Measurements from ENCODE around the gene PPP5C.
A peak's percentile ranks its signal among the peaks of the same experiment; 100 is the strongest.

PPP5C gene

DNA sequence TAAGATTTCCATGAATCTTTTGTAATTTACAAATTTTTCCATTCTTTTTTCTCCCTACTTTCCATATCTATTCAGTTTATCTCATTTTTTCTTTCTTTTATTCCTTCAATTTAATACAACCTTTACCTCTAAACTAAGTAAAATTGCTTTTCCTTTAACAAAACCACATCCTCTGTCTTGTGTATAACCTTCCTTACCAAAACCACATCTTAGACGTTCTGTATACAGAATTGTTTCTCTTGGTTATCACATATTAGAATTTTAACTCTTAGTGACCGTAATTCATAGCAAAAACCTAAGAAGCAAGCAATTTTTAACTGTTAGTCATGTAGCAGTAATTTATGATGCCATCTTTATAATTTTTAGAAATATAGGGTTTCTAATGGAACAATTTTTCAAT lies 15.0 kb downstream of the PPP5C start:
- H4K20me1 ChIP-seq (ENCODE audit: insufficient read depth, low read length) = peaks cover 62% of the 10 kb centered on the region

DNA sequence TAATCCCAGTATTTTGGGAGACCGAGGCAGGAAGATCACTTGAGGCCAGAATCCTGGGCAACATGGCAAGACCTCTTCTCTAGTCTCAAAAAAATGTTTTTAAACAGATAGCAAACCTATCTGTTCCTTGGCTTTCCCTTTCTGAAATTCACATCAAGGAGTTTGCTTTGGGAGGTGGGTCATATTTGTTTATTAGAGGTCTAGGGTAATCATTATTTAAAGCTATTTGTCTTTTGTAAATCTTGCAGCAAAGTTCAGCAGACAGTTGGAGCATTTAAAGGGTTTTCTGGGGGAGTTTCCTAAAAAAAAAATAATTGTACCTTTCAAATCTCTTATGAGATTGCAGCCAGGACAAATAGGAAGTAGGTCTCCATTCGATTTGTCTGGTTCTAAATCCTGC lies 17.5 kb downstream of the PPP5C start:
- H3K27me3 ChIP-seq (ENCODE audit: insufficient read depth, low read length, poor library complexity) = no peaks in the 10 kb centered on the region
- H3K4me2 ChIP-seq (ENCODE audit: insufficient read depth, low read length) = no peak overlapping the region
- peaks cover 63% of the 10 kb centered on the region for H3K79me2 ChIP-seq (ENCODE audit: insufficient read depth, low read length)
- TF ChIP-seq, protein P1, sequence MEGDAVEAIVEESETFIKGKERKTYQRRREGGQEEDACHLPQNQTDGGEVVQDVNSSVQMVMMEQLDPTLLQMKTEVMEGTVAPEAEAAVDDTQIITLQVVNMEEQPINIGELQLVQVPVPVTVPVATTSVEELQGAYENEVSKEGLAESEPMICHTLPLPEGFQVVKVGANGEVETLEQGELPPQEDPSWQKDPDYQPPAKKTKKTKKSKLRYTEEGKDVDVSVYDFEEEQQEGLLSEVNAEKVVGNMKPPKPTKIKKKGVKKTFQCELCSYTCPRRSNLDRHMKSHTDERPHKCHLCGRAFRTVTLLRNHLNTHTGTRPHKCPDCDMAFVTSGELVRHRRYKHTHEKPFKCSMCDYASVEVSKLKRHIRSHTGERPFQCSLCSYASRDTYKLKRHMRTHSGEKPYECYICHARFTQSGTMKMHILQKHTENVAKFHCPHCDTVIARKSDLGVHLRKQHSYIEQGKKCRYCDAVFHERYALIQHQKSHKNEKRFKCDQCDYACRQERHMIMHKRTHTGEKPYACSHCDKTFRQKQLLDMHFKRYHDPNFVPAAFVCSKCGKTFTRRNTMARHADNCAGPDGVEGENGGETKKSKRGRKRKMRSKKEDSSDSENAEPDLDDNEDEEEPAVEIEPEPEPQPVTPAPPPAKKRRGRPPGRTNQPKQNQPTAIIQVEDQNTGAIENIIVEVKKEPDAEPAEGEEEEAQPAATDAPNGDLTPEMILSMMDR (IDR thresholded peaks at IDR 0.05; ENCODE audit: borderline replicate concordance, extremely low read depth, low read length, poor library complexity, severe bottlenecking) = no peak
- no peak for TF ChIP-seq EZH2 (IDR thresholded peaks at IDR 0.05; ENCODE audit: borderline replicate concordance, low read depth, low read length, severe bottlenecking)
- H4K20me1 ChIP-seq (ENCODE audit: insufficient read depth, low read length) = peaks cover 68% of the 10 kb centered on the region
- no peak overlapping the region for H2AFZ ChIP-seq (ENCODE audit: low read depth, low read length)
- peaks cover 54% of the 10 kb centered on the region for H3K36me3 ChIP-seq (ENCODE audit: insufficient read depth, low read length)
- H3K4me3 ChIP-seq (ENCODE audit: low read depth in 1 of 2, low read length in 2 of 2) = no peak overlapping the region
- no peak for DNase-seq
- peaks cover 25% of the 10 kb centered on the region for H3K4me1 ChIP-seq (ENCODE audit: insufficient read depth, low read length)
- H3K9ac ChIP-seq (ENCODE audit: low read depth, low read length) = no peak overlapping the region
- H3K27ac ChIP-seq (ENCODE audit: low read length) = no peak overlapping the region
- ATAC-seq (ENCODE audit: insufficient read depth, low read depth) = no peak
- no peaks in the 10 kb centered on the region for H3K9me3 ChIP-seq (ENCODE audit: insufficient read depth, low read length, severe bottlenecking)

More for the DNA sequence above, 15.0 kb downstream of the PPP5C start:
- DNase-seq = no peak
- no peak overlapping the region for H3K9ac ChIP-seq (ENCODE audit: low read depth, low read length)
- peaks cover 45% of the 10 kb centered on the region for H3K36me3 ChIP-seq (ENCODE audit: insufficient read depth, low read length)
- no peak overlapping the region for H2AFZ ChIP-seq (ENCODE audit: low read depth, low read length)
- peaks cover 50% of the 10 kb centered on the region for H3K79me2 ChIP-seq (ENCODE audit: insufficient read depth, low read length)
- H3K27me3 ChIP-seq (ENCODE audit: insufficient read depth, low read length, poor library complexity) = no peaks in the 10 kb centered on the region
- peak overlapping the region; percentile 47 for H3K27ac ChIP-seq (ENCODE audit: low read length)
- H3K9me3 ChIP-seq (ENCODE audit: insufficient read depth, low read length, severe bottlenecking) = no peaks in the 10 kb centered on the region
- no peak for TF ChIP-seq EZH2 (IDR thresholded peaks at IDR 0.05; ENCODE audit: borderline replicate concordance, low read depth, low read length, severe bottlenecking)
- TF ChIP-seq, protein P1 (IDR thresholded peaks at IDR 0.05; ENCODE audit: borderline replicate concordance, extremely low read depth, low read length, poor library complexity, severe bottlenecking) = no peak
- H3K4me1 ChIP-seq (ENCODE audit: insufficient read depth, low read length) = peaks cover 25% of the 10 kb centered on the region
- H3K4me3 ChIP-seq (ENCODE audit: low read depth in 1 of 2, low read length in 2 of 2) = no peak overlapping the region
- peak overlapping the region; percentile 46 for H3K4me2 ChIP-seq (ENCODE audit: insufficient read depth, low read length)
- ATAC-seq (ENCODE audit: insufficient read depth, low read depth) = peak; percentile 100

DNA sequence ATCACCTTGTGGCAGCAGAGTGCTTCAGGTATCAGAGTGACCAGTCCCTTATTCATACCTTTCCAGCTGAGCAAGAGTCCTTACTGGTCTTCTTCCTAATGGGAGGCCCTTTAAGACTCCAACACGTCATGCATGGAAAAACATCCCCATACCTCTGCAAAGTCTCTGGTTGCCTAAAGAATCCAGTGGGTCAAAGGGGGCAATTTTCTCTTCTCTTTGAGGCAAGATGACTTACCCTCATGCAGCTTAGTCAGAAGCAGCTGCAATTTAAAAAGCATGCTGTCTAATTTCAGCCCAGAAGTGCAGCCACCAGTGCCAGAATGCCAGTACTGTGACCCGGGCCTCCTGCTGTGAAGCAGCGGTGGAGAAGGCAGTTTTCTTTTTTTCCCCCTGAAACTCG lies 18.7 kb downstream of the PPP5C start:
- H3K27ac ChIP-seq (ENCODE audit: low read length) = no peak overlapping the region
- DNase-seq (no peak), ATAC-seq (ENCODE audit: insufficient read depth, low read depth) (no peak)
- no peak overlapping the region for H2AFZ ChIP-seq (ENCODE audit: low read depth, low read length)
- H3K9ac ChIP-seq (ENCODE audit: low read depth, low read length) = no peak overlapping the region
- TF ChIP-seq, protein P1 (IDR thresholded peaks at IDR 0.05; ENCODE audit: borderline replicate concordance, extremely low read depth, low read length, poor library complexity, severe bottlenecking) = no peak
- TF ChIP-seq EZH2 (IDR thresholded peaks at IDR 0.05; ENCODE audit: borderline replicate concordance, low read depth, low read length, severe bottlenecking) = no peak
- peaks cover 58% of the 10 kb centered on the region for H3K36me3 ChIP-seq (ENCODE audit: insufficient read depth, low read length)
- H3K4me1 ChIP-seq (ENCODE audit: insufficient read depth, low read length) = peaks cover 20% of the 10 kb centered on the region
- H3K4me3 ChIP-seq (ENCODE audit: low read depth in 1 of 2, low read length in 2 of 2) = no peak overlapping the region
- no peaks in the 10 kb centered on the region for H3K27me3 ChIP-seq (ENCODE audit: insufficient read depth, low read length, poor library complexity)
- no peaks in the 10 kb centered on the region for H3K9me3 ChIP-seq (ENCODE audit: insufficient read depth, low read length, severe bottlenecking)
- H3K4me2 ChIP-seq (ENCODE audit: insufficient read depth, low read length) = no peak overlapping the region
- H3K79me2 ChIP-seq (ENCODE audit: insufficient read depth, low read length) = peaks cover 60% of the 10 kb centered on the region
- H4K20me1 ChIP-seq (ENCODE audit: insufficient read depth, low read length) = peaks cover 64% of the 10 kb centered on the region
